GM19351 (cell line): ENCODE results near the gene SAPCD1.
A peak's percentile ranks its signal among the peaks of the same experiment; 100 is the strongest.

ENCODE experiments used
- ATAC-seq: cut with Tn5 transposase; IDR thresholded peaks from one replicate; pipeline ENCODE4 v1.9.1; 2021; ENCODE audit warnings: mild to moderate bottlenecking, moderate library complexity; ENCODE audit not compliant: unreplicated experiment

Gene SAPCD1

DNA sequence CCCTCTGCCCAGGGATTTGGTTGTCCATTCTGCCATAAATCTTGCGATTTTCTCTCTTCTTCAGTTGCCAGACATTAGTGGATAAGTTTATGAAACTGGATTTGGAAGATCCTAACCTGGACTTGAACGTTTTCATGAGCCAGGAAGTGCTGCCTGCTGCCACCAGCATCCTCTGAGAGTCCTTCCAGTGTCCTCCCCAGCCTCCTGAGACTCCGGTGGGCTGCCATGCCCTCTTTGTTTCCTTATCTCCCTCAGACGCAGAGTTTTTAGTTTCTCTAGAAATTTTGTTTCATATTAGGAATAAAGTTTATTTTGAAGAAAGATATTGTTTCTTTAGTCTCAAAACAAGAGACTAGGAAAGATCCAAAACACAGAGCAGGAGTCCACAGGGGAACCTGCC, at the start of gene SAPCD1:
SAPCD1 (plus strand) TSS at position 301 of the 400 bp plus-strand sequence. CDS start 399 bp downstream, outside the sequence.
- no peak for ATAC-seq

DNA sequence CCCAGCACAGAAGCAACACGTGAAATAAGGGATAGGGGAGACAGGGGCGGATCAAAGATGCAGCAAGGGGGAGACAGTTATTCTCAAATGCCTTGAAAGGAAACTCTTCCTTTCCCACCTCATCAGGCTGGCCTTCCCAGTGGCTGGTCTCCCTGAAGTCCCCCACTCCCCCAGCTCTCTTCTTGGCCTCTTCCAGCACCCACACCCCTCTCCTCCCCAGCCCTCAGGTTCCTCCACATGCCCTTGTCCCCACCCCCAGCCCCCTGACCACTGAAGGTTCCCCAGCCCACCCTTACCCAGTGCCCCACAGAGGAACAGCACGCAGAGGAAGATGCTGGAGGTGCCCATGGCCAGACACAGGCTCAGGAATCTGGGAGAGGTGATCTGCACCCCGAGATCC, 49.0 kb upstream of the SAPCD1 start:
- no peak for ATAC-seq

DNA sequence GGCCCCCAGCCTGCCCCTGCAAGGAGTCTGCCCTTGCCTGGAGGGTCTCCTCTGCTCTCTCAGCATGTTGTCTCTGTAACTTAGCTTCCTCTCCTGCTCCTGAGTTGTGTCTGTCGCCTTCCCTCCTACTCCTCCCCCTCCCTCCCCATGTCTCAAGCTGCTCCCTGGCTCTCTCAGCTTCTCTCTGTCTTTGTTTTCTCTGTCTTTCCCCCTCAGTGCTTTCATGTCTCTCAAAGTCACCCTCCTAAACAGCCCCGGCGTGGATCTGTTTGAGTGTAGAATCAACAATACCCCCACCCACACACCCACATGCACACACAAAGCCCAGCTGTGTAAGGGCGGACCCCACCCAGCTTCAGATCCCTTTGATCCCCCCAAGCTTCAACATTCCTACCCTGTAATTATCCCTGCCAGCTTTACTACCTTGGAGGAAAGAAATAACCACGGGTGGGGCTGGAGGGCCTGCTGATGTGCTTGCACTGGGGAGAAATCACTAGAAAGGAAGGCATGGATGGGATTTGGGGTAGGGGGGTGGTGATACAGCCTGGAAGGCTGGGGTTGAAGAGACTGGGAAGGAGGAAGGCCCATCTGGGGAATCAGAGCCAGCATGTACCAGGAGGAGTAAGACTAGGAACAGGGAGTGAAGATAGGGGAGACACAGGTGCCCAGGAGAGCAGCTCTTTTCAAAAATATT, 48.3 kb upstream of the SAPCD1 start:
- no peak for ATAC-seq

DNA sequence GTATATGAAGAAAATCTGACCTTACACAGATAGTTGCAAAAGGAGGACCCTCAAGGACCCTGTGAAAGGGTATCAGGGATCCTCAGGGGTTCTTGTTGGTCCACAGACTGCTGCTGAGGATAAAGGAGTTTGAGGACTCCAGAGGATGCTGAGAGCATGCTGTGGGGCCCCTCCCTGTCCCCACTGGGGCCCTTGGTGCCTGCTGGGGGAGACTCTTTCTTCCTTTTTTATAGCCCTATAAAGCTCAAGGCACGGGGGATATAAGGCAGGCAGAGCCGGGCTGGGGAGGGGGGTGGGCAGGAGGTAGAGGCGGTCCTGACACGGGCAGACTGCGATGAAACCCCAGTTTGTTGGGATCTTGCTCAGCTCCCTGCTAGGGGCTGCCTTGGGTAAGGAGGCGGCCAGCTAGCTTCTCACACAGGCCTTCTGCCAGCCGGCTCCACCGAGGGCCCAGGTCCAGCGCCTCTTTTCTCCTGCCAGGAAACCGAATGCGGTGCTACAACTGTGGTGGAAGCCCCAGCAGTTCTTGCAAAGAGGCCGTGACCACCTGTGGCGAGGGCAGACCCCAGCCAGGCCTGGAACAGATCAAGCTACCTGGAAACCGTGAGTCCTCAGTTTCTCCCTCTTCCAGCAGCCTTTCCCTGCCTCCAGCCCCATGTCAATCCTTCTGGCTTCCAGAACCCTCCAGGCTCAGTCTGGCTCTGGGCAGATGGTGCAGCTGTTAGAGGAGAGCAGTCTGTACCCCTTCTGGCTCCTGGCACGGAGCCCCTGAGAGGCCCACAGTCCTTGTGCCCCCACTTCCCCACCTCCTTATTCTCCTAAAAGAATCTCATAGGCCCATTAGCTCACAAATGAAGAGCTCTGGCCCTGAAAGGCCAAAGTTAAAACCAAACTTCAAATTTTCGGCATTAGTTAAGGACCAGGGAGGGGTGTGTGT, 47.2 kb upstream of the SAPCD1 start, which contains the start of gene LY6G6D:
LY6G6D (plus strand) TSS at position 327 of the 937 bp plus-strand sequence; CDS start at position 335, 8 bp downstream.
- ATAC-seq, result no peak

DNA sequence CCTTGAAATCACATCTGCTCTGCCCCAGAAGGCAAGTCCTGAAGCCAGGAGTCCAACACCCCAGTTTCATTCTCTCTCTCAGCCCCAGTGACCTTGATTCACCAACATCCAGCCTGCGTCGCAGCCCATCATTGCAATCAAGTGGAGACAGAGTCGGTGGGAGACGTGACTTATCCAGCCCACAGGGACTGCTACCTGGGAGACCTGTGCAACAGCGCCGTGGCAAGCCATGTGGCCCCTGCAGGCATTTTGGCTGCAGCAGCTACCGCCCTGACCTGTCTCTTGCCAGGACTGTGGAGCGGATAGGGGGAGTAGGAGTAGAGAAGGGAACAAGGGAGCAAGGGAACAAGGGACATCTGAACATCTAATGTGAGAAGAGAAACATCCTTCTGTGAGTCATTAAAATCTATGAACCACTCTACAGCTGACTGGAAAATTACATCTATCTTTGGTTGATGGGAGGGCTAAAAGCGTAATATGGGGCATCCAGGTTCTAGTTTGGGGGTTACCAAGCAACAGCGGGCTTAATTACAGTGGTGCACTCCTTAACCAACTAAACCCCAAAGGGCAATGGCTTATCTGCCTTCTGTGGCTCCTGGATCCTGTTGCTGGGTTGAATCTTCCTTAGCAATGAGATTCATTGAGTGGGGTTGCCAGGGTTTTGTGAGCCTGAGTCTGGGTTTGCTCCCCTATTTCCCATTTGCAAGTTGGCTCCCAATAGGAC, 44.8 kb upstream of the SAPCD1 start:
- ATAC-seq, result no peak

DNA sequence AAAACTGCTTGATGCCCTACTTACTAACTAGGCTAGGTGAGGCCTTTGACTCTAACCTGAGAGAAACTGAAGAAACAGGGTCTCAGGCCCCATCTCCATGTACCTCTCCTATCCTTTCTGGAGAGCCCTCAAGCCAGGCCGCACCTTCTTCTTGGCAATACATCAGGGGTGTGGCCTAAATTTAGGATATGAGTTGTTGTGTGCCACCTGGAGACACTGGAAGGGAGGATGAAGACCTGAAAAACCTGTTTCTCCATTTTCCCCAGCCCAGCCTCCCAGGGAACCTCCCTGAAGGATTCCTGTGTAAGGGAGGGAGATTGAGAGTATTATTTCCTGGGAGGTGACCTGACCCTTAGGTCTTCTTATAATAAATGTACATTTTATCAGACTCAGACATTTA, 44.2 kb upstream of the SAPCD1 start:
- ATAC-seq, result no peak

DNA sequence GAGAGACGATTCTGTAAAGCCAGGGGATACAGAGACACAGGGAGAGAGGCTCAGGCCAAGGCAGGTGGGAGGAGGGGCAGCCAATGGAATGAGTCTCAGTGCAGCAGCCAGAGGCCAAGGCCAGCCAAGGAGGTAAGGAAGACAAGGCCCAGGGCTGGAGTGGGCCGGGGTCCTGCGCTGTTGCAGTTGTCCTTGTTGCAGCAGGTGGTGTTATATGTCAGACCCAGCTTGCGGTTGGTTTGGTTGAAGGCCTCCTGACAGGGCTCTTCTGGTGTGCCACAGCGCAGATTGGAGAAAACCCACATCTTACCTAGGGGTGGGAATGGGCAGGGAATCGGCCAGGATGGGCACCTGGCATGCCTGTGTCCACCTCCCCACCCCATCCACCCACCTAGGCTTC, 43.5 kb upstream of the SAPCD1 start:
- ATAC-seq, result no peak

DNA sequence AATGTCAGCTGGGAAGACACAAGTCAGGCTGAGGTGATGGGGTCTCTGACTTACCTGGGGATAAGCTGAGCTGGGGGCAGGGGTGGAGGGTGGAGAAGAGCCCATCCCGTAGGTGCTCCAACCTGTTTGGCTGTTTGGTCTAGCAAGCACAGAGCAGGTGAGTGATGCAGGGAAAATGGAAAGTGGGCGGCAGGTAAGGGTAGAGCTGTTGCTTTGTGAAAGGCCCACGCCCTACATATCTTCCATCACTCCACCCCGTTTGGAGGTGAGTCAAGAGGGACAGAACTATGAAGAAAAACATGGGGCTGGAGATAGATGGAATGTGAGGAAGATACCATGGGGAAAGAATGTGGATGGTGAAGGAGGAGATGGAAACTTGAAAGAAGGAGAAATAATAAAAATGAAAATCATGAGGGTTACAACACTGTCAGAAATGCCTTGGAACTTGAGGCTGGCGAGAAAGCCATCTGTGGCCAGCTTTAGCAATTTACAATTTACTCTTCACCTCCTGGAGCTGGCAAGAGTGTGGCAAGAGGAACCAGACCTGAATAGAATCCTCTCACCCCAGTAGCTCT, 42.2 kb upstream of the SAPCD1 start:
- no peak for ATAC-seq

DNA sequence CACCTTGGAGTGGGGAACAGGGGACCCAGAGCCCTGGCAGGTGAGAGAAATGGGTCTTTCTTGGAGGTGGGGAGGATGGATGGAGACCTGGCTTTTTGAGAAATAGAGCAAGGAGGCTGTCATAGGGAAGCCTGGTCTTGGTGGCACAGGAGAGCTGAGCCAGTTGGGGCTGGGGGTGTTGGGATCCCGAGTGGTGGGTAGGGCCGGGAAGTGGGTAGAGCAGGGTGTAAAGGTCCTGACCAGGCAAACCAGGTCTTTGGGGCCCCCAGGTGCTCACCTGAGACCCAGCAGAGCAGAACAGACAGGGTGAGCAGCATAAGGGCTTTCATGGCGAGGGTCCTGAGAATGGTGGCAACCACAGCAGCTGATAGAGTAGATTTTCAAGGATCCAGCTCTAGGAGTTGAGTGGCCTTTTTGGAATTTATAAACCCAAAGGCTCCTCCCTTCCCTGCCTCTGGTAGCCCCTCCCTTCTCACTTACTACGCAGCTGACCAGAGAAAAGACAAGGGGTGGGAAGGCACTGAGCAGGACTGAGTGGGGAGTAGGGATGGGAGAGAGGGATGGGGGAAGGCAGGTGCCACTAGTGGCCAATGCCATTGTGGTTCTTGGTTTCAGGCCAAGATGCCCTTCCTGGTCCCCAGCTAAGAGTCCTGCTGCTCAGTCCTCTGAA, 41.0 kb upstream of the SAPCD1 start, which contains the start of gene LY6G6C:
LY6G6C (minus strand) TSS at position 396 of the 670 bp plus-strand sequence; CDS start at position 329, 67 bp downstream.
- ATAC-seq, result no peak

DNA sequence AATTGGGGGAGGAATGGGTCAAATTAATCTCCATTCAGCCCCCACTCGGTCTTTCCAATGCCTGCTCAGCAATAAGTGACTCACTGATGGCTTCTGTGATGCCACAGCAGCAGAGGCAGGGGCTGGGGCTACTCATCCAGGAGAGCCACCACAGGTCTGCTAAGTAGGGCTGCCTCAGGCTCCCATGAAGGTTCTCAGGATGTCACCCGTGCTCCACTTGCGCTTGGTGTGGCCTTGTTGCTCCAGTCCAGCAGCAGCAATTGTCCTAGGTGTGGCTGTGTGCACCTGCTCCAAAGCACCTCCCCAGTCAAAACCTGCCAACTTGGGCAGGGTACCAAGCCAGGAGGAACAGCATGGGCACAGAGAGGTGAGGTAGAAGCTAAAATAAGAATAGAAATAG, 40.3 kb upstream of the SAPCD1 start:
- no peak for ATAC-seq

DNA sequence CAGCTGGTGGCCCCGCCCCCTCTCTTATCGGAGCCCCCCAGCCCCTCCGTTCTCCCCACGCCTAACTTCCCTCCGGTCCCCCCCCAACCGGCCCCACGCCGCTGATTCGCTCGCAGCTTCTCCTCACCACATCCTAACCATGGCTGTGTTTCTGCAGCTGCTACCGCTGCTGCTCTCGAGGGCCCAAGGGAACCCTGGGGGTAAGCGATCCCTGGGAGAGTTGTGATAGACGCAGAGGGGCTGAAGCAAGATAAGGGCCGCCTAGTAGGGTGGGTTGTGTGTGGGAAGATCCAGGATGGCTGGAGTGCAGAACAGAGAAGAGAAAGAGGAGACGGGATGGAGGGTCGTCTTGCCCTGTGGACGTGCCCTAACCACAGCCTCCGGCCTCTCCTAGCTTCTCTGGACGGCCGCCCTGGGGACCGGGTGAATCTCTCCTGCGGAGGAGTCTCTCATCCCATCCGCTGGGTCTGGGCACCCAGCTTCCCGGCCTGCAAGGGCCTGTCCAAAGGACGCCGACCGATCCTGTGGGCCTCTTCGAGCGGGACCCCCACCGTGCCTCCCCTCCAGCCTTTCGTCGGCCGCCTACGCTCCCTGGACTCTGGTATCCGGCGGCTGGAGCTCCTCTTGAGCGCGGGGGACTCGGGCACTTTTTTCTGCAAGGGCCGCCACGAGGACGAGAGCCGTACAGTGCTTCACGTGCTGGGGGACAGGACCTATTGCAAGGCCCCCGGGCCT, 39.0 kb upstream of the SAPCD1 start, which contains the start of gene MPIG6B:
MPIG6B (plus strand) TSS at position 129 of the 735 bp plus-strand sequence; CDS start at position 140, 11 bp downstream.
- ATAC-seq, result no peak

DNA sequence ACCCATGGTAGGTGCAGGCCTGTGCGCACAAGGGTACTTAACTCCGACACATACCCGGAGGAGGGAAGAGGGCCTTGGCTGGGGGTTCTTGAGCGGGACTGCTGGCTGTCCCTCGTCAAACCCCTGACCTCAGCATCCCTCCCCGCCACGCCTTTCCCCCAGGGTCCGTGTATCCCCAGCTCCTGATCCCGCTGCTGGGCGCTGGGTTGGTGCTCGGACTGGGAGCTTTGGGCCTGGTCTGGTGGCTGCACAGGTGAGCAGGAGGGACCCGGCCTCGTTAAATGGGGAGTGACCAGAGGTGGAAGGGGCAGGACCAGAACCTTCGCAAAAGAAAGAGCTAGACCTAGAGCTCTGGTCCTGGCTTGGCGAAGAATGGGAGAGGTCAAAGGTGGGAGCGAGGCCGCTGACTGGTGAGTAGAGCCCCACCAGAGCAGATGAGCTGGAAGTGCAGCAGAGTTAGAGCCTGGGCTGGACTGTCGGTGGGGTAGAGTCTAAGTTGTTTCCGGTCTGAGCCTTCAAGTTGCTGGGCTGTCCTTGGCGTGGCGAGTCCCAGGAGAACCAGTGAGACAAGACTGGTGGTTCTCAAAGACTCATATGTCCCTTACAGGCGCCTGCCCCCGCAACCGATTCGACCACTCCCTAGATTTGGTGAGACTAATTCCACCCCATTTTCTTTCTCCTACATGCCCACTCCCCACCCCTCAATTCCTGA, 38.3 kb upstream of the SAPCD1 start:
- ATAC-seq, result no peak

DNA sequence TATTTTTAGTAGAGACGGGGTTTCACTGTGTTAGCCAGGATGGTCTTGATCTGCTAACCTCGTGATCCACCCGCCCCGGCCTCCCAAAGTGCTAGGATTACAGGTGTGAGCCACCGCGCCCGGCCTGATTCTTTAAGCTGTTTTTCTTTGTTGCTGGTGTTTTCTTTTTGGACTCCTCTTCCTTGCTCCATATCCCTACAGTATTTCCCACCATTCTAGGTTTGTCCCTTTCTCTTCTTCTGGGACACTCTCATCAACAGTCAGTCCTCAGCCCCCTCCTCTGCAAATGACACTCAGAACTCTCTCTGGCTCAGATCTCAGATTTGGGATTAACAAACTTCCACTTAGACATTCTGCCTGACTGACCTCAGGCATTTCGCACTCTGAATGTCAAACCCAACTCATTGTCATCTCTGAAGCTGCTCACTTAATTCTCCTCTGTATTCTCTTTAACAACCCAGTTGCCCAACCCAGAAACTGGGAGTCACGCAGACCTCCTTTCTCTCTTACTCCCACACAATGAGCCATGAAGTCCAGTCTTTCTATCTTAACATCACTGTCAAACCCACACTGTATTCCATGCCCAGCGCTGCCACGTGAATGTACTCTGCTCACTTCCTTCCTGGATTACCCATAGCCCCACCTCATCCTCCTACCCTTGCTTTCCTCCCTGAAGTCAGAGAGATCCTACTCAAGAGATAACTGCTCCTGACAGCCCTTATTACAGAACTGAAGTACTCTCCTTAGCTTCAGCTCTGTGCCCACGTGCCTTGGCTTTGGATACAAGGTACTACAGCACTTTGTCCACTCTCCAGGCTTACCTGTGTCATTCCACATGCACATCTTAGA, 36.7 kb upstream of the SAPCD1 start:
- ATAC-seq, result no peak

DNA sequence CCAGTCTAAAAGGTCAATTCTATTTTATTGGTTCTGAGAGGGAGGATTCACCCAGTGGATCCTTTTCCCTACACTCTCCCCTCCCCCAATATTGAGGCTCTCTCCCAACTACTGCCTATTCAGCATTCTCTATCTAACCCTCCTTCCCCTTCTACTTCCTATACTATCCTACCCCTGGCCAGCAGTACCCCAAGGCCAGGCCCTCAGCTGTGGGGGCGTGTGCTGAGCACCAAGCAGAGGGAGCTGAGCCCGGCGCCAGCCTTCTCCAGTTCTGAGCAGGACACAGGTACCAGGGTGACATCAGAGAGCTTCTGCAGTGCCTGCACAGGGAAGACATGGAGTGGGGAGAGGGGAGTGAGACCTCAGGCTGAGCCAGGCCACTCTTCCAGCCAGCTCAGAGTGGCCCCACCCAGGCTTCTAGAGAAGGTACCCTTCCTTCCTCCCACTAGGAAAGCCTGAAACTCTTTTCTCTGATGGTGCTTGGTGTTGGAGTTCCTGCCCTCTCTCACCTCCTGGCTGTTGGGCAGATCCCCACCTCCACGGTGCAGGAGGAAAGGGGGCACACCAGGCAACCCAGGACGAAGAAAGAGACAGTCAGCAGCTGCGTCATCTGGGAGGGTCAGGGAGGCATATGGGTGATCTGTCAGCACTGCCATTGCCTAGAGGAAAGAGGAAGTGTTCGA, 35.3 kb upstream of the SAPCD1 start:
- ATAC-seq, result peak; percentile 73

DNA sequence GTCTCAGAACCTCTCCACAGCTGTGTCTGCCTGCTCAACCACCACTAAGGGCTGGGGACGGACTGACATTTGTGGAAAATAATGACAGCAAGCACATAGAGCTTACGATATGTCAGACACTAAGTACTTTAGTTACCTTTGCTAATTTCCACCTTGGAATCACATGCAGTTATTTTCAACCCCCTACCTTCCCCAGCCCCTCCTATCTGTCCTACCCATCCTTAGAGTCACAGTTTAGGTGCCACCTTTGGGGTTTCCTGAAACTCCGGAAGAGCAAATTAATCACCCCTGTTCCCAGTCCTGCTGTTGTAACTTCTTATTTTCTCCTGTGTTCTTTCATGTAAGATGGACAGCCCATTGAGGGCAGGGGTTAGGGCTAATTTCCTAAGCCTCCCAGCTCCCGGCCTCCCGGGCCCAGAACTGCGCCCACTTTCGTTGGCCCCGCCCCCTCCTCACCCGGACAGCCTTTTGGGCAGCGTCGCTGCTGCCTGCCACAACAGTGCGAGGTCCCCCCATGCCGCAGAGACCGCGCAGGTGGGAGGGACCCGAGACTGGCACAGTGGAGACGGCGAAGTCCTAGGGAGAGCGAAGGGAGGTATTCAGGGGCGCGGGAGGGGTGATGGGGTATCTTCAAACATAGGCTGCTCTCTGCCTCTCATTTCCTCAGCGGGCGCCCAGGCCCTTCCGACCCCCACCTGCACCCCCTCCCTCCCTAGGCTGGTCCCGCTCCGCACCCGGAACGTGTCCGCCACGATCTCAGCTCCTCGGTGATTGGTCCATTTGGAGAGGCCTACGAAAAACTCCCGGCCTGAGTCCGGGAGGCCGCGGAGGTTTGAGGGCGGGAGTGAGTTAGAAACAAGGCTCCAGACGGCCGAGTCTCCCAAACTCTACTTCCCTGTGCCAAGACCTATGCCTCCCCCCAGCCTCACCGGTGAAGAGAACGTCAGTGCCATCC, 34.5 kb upstream of the SAPCD1 start:
- no peak for ATAC-seq
